ENCODE results near the gene ADA.

ADA gene

DNA sequence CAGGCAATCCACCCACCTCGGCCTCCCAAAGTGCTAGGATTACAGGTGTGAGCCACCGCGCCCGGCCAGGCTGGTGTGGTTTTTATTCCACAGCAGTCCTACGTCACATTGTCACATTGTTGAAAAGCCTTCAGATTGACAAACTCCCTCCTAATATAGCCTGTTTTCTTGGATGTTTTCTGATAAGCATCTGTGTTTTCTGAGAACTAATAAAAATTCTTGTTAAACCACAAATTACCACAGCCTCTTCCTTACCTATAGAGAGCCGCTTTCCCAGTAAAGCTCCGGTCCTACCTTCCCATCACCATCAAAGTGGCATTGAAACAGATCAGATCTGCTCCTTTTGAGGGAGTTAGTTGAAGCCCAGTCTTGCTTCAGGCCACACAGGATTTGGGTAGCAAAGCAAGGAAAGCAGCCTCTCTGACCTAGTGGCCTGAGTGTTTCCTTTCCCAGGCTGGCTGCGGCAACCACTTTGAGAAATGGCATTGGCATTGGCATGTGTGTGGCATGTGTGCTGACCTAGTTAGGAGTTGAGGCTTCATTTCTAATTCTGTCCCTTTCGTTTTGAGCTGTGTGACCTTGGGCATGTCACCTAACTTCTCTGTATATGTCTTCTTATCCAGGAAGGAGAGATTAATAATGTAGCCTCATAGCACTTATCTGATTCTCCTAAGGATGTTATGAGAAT is 70.8 kb downstream of the ADA start:
- no peak for DNase-seq (ENCODE audit: low read depth)

GRCh38 chr20:44579313-44580081 is 72.0 kb downstream of the ADA start:
- DNase-seq (ENCODE audit: low read depth), result no peak

- DNase-seq (ENCODE audit: low read depth), result peak; percentile 39
Observed at GRCh38 chr20:44576297-44576696, 75.2 kb downstream of the ADA start.

DNA sequence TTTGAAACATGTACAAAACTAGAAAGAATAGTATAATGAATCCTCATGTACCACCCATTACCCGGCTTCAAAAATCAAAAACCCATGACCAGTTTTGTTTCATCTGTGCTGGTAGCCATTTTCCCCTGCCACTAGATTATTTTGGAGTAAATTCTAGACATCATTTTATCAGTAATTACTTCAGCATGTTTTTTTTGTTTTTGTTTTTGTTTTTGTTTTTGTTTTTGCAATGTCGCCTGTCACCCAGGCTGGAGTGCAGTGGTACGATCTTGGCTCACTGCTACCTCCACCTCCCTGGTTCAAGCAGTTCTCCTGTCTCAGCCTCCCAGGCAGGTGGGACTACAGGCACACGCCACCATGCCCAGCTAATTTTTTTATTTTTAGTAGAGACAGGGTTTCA is 77.1 kb downstream of the ADA start:
- no peak for DNase-seq (ENCODE audit: low read depth)

DNA sequence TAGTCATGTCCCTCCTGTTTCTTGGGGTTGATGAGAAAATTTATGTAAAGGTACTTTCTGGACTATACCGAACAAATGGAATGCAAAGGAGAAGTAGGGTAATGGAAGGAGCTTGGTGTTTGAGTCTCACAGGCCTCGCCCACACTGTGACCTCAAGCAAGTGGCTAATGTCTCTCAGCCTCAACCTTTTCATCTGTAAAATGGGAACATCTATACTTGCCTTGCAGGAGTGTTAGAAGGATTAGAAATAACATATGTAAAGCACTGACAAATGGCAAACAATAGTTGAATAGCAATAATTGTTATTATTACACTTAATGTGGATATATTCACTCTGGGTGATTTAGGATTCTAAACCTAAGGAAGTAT is 78.0 kb downstream of the ADA start:
- no peak for DNase-seq (ENCODE audit: low read depth)

- peak; percentile 98 for DNase-seq (ENCODE audit: low read depth)
Observed at GRCh38 chr20:44572551-44573500, 78.7 kb downstream of the ADA start.

DNA sequence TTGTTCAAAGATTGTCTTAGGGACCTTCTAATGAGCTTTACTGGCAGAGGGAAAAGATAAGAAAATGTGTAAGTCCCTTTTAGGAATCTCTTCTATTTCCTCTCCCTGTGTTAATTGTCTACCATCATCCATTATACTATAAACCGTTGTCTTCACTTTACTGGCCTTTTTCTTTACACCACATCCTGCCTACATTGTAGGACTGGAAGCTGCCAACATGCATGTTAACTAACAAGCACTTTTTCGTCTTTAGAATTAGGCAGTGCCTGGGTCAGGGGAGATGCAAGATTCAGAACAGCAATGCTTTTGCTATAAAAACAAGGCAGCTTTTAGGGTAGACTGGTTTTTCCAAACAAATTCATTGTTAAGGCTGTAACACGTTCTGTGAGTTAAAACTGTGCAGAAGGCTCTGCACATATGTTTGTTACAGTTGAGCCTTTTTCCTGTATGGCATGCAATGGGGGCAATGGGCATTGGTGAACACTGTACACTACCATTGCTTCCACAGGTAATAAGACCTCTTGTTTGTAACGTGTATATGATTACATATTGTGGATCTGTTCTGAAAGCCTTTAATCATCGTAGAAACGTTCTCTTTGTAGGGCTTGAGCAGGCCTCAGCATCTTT is 80.0 kb downstream of the ADA start:
- no peak for DNase-seq (ENCODE audit: low read depth)

GRCh38 chr20:44570367-44570766 is 81.1 kb downstream of the ADA start:
- DNase-seq (ENCODE audit: low read depth), result no peak
